Keratinocyte (primary cell): ENCODE measurements around the gene FAM20C. TPM values are rescaled to one million over a fixed set of nuclear protein-coding genes. Genes with fewer than 3 reads are reported as not detected.

ENCODE experiments used
- DNase-seq: peaks from one replicate; pipeline ENCODE4 v3.0.0-alpha.2; 2011; ENCODE audit warnings: low read depth, missing footprints, low spot score
- FAIRE-seq: peaks from 2 replicates; lab custom pipeline; 2011; peaks lifted over from hg19 to GRCh38; lab: Jason Lieb, UNC
- H2AFZ ChIP-seq: 2 replicates; pipeline ENCODE4 v1.6.0; 2012; ENCODE audit warnings: low read length, control low read depth, inconsistent platforms; ENCODE audit not compliant: control insufficient read depth
- H3K27ac ChIP-seq: 2 replicates; pipeline ENCODE4 v1.5.1; 2011; ENCODE audit warnings: low read length; ENCODE audit not compliant: control insufficient read depth, insufficient read depth
- H3K27me3 ChIP-seq: 3 replicates; pipeline ENCODE4 v1.6.0; 2011; ENCODE audit warnings: low read length; ENCODE audit not compliant: control insufficient read depth, insufficient read depth; ENCODE audit errors: extremely low read depth
- H3K36me3 ChIP-seq, 2 experiments: 2 replicates in 1 of 2; 3 replicates in 1 of 2; pipeline ENCODE4 v1.5.1; 2011; ENCODE audit warnings: low read length in 2 of 2, mild to moderate bottlenecking in 1 of 2; ENCODE audit not compliant: control insufficient read depth in 2 of 2, insufficient read depth in 2 of 2; ENCODE audit errors: extremely low read depth in 1 of 2
- H3K4me1 ChIP-seq: 3 replicates; pipeline ENCODE4 v1.5.1; 2011; ENCODE audit warnings: low read length; ENCODE audit not compliant: control insufficient read depth, insufficient read depth; ENCODE audit errors: extremely low read depth
- H3K4me2 ChIP-seq: 3 replicates; pipeline ENCODE4 v1.6.0; 2011; ENCODE audit warnings: low read depth, low read length; ENCODE audit not compliant: control insufficient read depth, insufficient read depth; ENCODE audit errors: extremely low read depth
- H3K4me3 ChIP-seq, 3 experiments: fragments of 200-600 bp in 1 of 3; sonication (generic) in 1 of 3; 2 replicates in 2 of 3; 3 replicates in 1 of 3; pipeline ENCODE4 v1.5.1; 2011 to 2016; ENCODE audit warnings: low read length in 3 of 3, mild to moderate bottlenecking in 3 of 3, control low read depth in 2 of 3, inconsistent platforms in 1 of 3, low read depth in 1 of 3, mixed read lengths in 1 of 3, mixed run types in 1 of 3, moderate library complexity in 1 of 3; ENCODE audit not compliant: control insufficient read depth in 2 of 3, insufficient read depth in 2 of 3; ENCODE audit errors: extremely low read depth in 1 of 3
- H3K79me2 ChIP-seq: 2 replicates; pipeline ENCODE4 v1.6.0; 2012; ENCODE audit warnings: low read length; ENCODE audit not compliant: control insufficient read depth, insufficient read depth
- H3K9ac ChIP-seq: 3 replicates; pipeline ENCODE4 v1.6.0; 2011; ENCODE audit warnings: low read length; ENCODE audit not compliant: control insufficient read depth, insufficient read depth; ENCODE audit errors: extremely low read depth
- H3K9me1 ChIP-seq: 3 replicates; pipeline ENCODE4 v1.6.0; 2011; ENCODE audit warnings: low read length; ENCODE audit not compliant: control insufficient read depth, insufficient read depth; ENCODE audit errors: extremely low read depth
- H3K9me3 ChIP-seq: 2 replicates; pipeline ENCODE4 v1.5.1; 2012; ENCODE audit warnings: low read depth, low read length; ENCODE audit not compliant: control insufficient read depth
- H4K20me1 ChIP-seq: 3 replicates; pipeline ENCODE4 v1.6.0; 2011; ENCODE audit warnings: low read length; ENCODE audit not compliant: control insufficient read depth, insufficient read depth; ENCODE audit errors: extremely low read depth
- EZH2 ChIP-seq: IDR thresholded peaks from one replicate; pipeline ENCODE4 v1.6.1; 2012; ENCODE audit warnings: inconsistent platforms, mild to moderate bottlenecking, low read length, moderate library complexity
- dilution Hi-C: fragments of 300-500 bp; cut with MboI; formaldehyde crosslinking; loops from one replicate; pipeline ENCODE4 v1.7.0; 2020; ENCODE audit warnings: low sequenced_read_pairs; ENCODE audit not compliant: extremely low pct_ligation_motif_present
- polyA plus RNA-seq, 5 experiments: library from polyadenylated mRNA; depleted of rRNA in 3 of 5; stranded (reverse) in 3 of 5; stranded (forward) in 1 of 5; unstranded in 1 of 5; fragments of >200 nt; gene quantifications; 1 replicate in 1 of 5; 2 replicates in 3 of 5; 3 replicates in 1 of 5; pipeline versions ENCODE4 v1.2.1 to v1.2.3, GENCODE V29; 2011 to 2012; ENCODE audit warnings: missing spikeins in 2 of 5, low read depth in 1 of 5, low replicate concordance in 1 of 5
- TF ChIP-seq, protein P1 (sequence below), 3 experiments: IDR thresholded peaks in 1 of 3; conservative IDR thresholded peaks in 1 of 3; optimal IDR thresholded peaks in 1 of 3; 2 replicates in 2 of 3; 3 replicates in 1 of 3; pipeline versions ENCODE3 to v1.5.1; 2011; ENCODE audit warnings: low read length in 3 of 3, mild to moderate bottlenecking in 3 of 3, moderate library complexity in 2 of 3, control low read depth in 1 of 3, inconsistent platforms in 1 of 3; ENCODE audit not compliant: insufficient read depth in 2 of 3; ENCODE audit errors: extremely low read depth in 1 of 3

FAM20C gene
- polyA plus RNA-seq, 1 donor (not counting 4 experiments of a cell fraction or from before 2014, with no cell fraction given) = 3.8 TPM

GRCh38 chr7:251005-251404 is 58.6 kb downstream of the FAM20C start:
- DNase-seq (no peak), FAIRE-seq (no peak)
- Histone ChIP-seq H3K4me3 (no peak overlapping the region), H3K27ac (no peak overlapping the region), H4K20me1 (no peaks in the 10 kb centered on the region), H3K9me3 (no peaks in the 10 kb centered on the region), H3K27me3 (no peaks in the 10 kb centered on the region), H3K4me2 (no peak overlapping the region), H3K9me1 (no peaks in the 10 kb centered on the region), H3K79me2 (no peaks in the 10 kb centered on the region), H3K4me1 (no peaks in the 10 kb centered on the region), H3K9ac (no peak overlapping the region), H3K36me3 (peaks cover 0 to 6% of the 10 kb centered on the region in 2 experiments), H2AFZ (no peak overlapping the region)
- dilution Hi-C loops = no loop called here
- TF ChIP-seq, protein P1, sequence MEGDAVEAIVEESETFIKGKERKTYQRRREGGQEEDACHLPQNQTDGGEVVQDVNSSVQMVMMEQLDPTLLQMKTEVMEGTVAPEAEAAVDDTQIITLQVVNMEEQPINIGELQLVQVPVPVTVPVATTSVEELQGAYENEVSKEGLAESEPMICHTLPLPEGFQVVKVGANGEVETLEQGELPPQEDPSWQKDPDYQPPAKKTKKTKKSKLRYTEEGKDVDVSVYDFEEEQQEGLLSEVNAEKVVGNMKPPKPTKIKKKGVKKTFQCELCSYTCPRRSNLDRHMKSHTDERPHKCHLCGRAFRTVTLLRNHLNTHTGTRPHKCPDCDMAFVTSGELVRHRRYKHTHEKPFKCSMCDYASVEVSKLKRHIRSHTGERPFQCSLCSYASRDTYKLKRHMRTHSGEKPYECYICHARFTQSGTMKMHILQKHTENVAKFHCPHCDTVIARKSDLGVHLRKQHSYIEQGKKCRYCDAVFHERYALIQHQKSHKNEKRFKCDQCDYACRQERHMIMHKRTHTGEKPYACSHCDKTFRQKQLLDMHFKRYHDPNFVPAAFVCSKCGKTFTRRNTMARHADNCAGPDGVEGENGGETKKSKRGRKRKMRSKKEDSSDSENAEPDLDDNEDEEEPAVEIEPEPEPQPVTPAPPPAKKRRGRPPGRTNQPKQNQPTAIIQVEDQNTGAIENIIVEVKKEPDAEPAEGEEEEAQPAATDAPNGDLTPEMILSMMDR (optimal IDR thresholded peaks at IDR 0.05 in 1 of 3, IDR thresholded peaks at IDR 0.05 in 1 of 3, conservative IDR thresholded peaks at IDR 0.05 in 1 of 3; ENCODE audit: extremely low read depth in 1 of 3, insufficient read depth in 2 of 3, low read length in 3 of 3) = no peak
- no peak for TF ChIP-seq EZH2

DNA sequence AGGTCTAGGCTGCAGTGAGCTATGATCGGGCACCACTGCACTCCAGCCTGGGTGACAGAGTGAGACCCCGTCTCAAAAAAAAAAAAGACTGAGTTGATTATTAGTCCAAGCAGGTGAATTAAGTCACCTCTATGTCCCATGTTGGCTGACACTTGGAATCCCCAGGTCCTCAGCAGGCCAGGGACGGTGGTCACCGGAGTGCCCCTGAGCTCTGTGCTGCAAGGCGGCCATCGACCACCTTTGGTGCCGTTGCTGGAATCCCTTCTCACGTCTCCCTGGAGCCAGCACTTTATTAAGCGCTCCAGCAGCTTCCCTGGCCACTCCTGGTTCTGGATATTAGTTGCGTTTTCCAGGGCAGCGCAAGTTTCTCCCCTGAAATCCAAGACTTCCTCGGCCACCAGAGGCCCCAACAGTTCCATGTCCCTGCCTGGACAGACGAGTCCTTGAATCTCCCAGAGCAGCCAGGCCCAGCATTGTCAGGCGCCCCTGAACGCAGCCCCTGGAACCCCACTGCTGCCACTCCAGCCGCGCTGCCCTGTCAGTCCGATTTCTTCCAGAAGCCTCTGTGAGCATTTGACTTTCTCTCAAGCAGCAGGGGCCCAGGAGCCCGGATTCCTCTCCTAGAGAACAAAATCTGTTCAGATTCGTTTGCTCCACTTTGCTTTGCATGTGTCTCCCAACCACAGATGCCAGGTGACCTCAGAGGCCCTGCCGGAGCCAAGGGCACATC is 59.2 kb downstream of the FAM20C start:
- no peak overlapping the region for H3K4me2 ChIP-seq
- DNase-seq = no peak
- TF ChIP-seq, protein P1 (optimal IDR thresholded peaks at IDR 0.05 in 1 of 3, IDR thresholded peaks at IDR 0.05 in 1 of 3, conservative IDR thresholded peaks at IDR 0.05 in 1 of 3; ENCODE audit: extremely low read depth in 1 of 3, insufficient read depth in 2 of 3, low read length in 3 of 3) = no peak
- TF ChIP-seq EZH2 = no peak

More for the DNA sequence above, 59.2 kb downstream of the FAM20C start:
- Histone ChIP-seq H3K79me2 (no peaks in the 10 kb centered on the region), H3K9me1 (no peaks in the 10 kb centered on the region), H2AFZ (no peak overlapping the region), H4K20me1 (no peaks in the 10 kb centered on the region), H3K4me3 (no peak overlapping the region), H3K27me3 (no peaks in the 10 kb centered on the region), H3K4me1 (no peaks in the 10 kb centered on the region), H3K27ac (no peak overlapping the region), H3K9me3 (no peaks in the 10 kb centered on the region), H3K36me3 (peaks cover 0 to 6% of the 10 kb centered on the region in 2 experiments), H3K9ac (no peak overlapping the region)
- FAIRE-seq = no peak
- dilution Hi-C loops = no loop called here
